HepG2 (cell line): ENCODE measurements around the gene GRAMD4. TPM values are rescaled to one million over a fixed set of nuclear protein-coding genes. Genes with fewer than 3 reads are reported as not detected.

Source experiments
- CBX5 ChIP-seq: sonication (generic); formaldehyde crosslinking; IDR thresholded peaks from 2 replicates; pipeline ENCODE4 v1.4.0; 2020; ENCODE audit warnings: missing genetic modification reagents, borderline replicate concordance
- HDAC1 ChIP-seq: sonication (generic); formaldehyde crosslinking; IDR thresholded peaks from 2 replicates; pipeline ENCODE4 v1.5.1; 2020; ENCODE audit warnings: mild to moderate bottlenecking, missing genetic modification reagents
- HNF4G ChIP-seq, 2 experiments: sonication (generic) in 1 of 2; formaldehyde crosslinking in 1 of 2; IDR thresholded peaks; 2 replicates each; pipeline versions ENCODE4 v1.4.0 to v1.6.1; 2011 to 2020; ENCODE audit warnings: borderline replicate concordance in 2 of 2, low read depth in 2 of 2, mild to moderate bottlenecking in 2 of 2, low read length in 1 of 2, missing genetic modification reagents in 1 of 2, moderate library complexity in 1 of 2
- KLF11 ChIP-seq: IDR thresholded peaks from 2 replicates; pipeline ENCODE4 v1.6.1; 2016; ENCODE audit warnings: missing compliant biosample characterization
- MAFG ChIP-seq: sonication (generic); formaldehyde crosslinking; IDR thresholded peaks from 2 replicates; pipeline ENCODE4 v1.5.1; 2020; ENCODE audit warnings: mild to moderate bottlenecking, missing genetic modification reagents
- MAZ ChIP-seq, 2 experiments: sonication (generic) in 1 of 2; formaldehyde crosslinking in 1 of 2; IDR thresholded peaks; 2 replicates each; pipeline versions ENCODE4 v1.5.0 to v1.6.1; 2012 to 2020; ENCODE audit warnings: low read depth in 2 of 2, mild to moderate bottlenecking in 2 of 2, borderline replicate concordance in 1 of 2, improper control_type of control experiment in 1 of 2, low read length in 1 of 2, missing genetic modification reagents in 1 of 2, moderate library complexity in 1 of 2
- MED8 ChIP-seq: sonication (generic); formaldehyde crosslinking; IDR thresholded peaks from 2 replicates; pipeline ENCODE4 v1.8.1; 2023; ENCODE audit warnings: mild to moderate bottlenecking, missing genetic modification reagents; ENCODE audit not compliant: insufficient replicate concordance
- PBX3 ChIP-seq: sonication (generic); formaldehyde crosslinking; IDR thresholded peaks from 2 replicates; pipeline ENCODE4 v1.8.1; 2023; ENCODE audit warnings: missing genetic modification reagents, inconsistent platforms, borderline replicate concordance
- PCBP2 ChIP-seq: fragments of 200-400 bp; formaldehyde crosslinking; optimal IDR thresholded peaks from 2 replicates; pipeline ENCODE3; 2018; ENCODE audit warnings: low read length, low read depth; ENCODE audit not compliant: poor library complexity, severe bottlenecking
- PHF8 ChIP-seq: sonication (generic); formaldehyde crosslinking; IDR thresholded peaks from 2 replicates; pipeline ENCODE4 v1.5.0; 2020; ENCODE audit warnings: missing genetic modification reagents
- RFX1 ChIP-seq: fragments of 450-650 bp; IDR thresholded peaks from 2 replicates; pipeline ENCODE4 v1.6.1; 2017
- SETDB1 ChIP-seq: sonication (generic); formaldehyde crosslinking; IDR thresholded peaks from 2 replicates; pipeline ENCODE4 v1.5.1; 2020; ENCODE audit warnings: missing genetic modification reagents, mild to moderate bottlenecking, borderline replicate concordance
- SIN3B ChIP-seq: fragments of 150-350 bp; IDR thresholded peaks from 2 replicates; pipeline ENCODE4 v1.6.1; 2014; ENCODE audit warnings: low read length
- ZBTB42 ChIP-seq: sonication (generic); formaldehyde crosslinking; IDR thresholded peaks from 2 replicates; pipeline ENCODE4 v1.5.0; 2020; ENCODE audit warnings: mild to moderate bottlenecking, missing genetic modification reagents
- ZNF12 ChIP-seq: sonication (generic); formaldehyde crosslinking; IDR thresholded peaks from 2 replicates; pipeline ENCODE4 v1.5.0; 2020; ENCODE audit warnings: missing genetic modification reagents
- ZNF280B ChIP-seq: sonication (generic); formaldehyde crosslinking; IDR thresholded peaks from 2 replicates; pipeline ENCODE4 v1.5.0; 2020; ENCODE audit warnings: missing genetic modification reagents, mild to moderate bottlenecking, borderline replicate concordance
- ZNF430 ChIP-seq: sonication (generic); formaldehyde crosslinking; IDR thresholded peaks from 2 replicates; pipeline ENCODE4 v1.9.0; 2021; ENCODE audit warnings: mild to moderate bottlenecking, missing genetic modification reagents
- ZNF607 ChIP-seq: sonication (generic); formaldehyde crosslinking; IDR thresholded peaks from 2 replicates; pipeline ENCODE4 v1.5.1; 2020; ENCODE audit warnings: missing genetic modification reagents, mild to moderate bottlenecking, borderline replicate concordance
- polyA plus RNA-seq, 8 experiments: library from polyadenylated mRNA; depleted of rRNA in 3 of 8; stranded (reverse) in 7 of 8; unstranded in 1 of 8; fragments of >200 nt; fragmentation: Illumina TruSeq in 4 of 8; extraction: Trizol in 4 of 8; gene quantifications; 2 replicates each; pipeline versions ENCODE4 v1.2.1 to v1.2.3, GENCODE V29; 2011 to 2016; ENCODE audit warnings: low read depth in 4 of 8, missing spikeins in 1 of 8, mixed read lengths in 1 of 8; ENCODE audit not compliant: insufficient read depth in 1 of 8
- total RNA-seq, 5 experiments: library from RNA; depleted of rRNA; stranded (reverse); fragments of >200 nt; fragmentation: Illumina TruSeq; extraction: Trizol; gene quantifications; 2 replicates each; pipeline ENCODE4 v1.2.3, GENCODE V29; 2016; ENCODE audit warnings: low read depth in 1 of 5

Gene GRAMD4
- total and polyA plus RNA-seq, 2 of the 13 experiments (the other 11 are each of a cell fraction or from before 2014, with no cell fraction given) = 15.2 to 15.7 TPM

- no peak for TF ChIP-seq MED8 (CRISPR knock-in tag)
- TF ChIP-seq ZNF280B (CRISPR knock-in tag) = no peak
- no peak for TF ChIP-seq MAFG (CRISPR knock-in tag)
- TF ChIP-seq ZNF430 = peak; percentile 60; the same call in 1 of the 2 replicates
- TF ChIP-seq MAZ (IDR thresholded peaks at IDR 0.05; ENCODE audit: borderline replicate concordance, low read depth, low read length) = peak; percentile 12; the same call in 1 of the 2 replicates
- TF ChIP-seq MAZ (CRISPR knock-in tag; IDR thresholded peaks at IDR 0.05; ENCODE audit: low read depth) = 0 out of 2 replicates have a peak, but pooled peaks have one; percentile 35
- no peak for TF ChIP-seq PBX3 (CRISPR knock-in tag)
- TF ChIP-seq ZBTB42 = no peak
- TF ChIP-seq HDAC1 (CRISPR knock-in tag) = peak; percentile 87
- no peak for TF ChIP-seq CBX5 (CRISPR knock-in tag)
- TF ChIP-seq RFX1 = no peak
- TF ChIP-seq SETDB1 (CRISPR knock-in tag) = no peak
- no peak for TF ChIP-seq HNF4G (IDR thresholded peaks at IDR 0.05; ENCODE audit: borderline replicate concordance, low read depth, low read length)
- no peak for TF ChIP-seq HNF4G (CRISPR knock-in tag; IDR thresholded peaks at IDR 0.05; ENCODE audit: borderline replicate concordance, low read depth)
- TF ChIP-seq KLF11 (CRISPR knock-in tag) = no peak
- TF ChIP-seq ZNF607 = no peak
- no peak for TF ChIP-seq SIN3B
- peak; percentile 44; the same call in 1 of the 2 replicates for TF ChIP-seq ZNF12 (CRISPR knock-in tag)
- TF ChIP-seq PHF8 = no peak; the same call in 1 of the 2 replicates
- no peak for TF ChIP-seq PCBP2
Observed at GRCh38 chr22:46609175-46609690, 11.0 kb upstream of the GRAMD4 start (continued).
